ENCODE data around the gene SLC13A2. TPM values are rescaled to one million over a fixed set of nuclear protein-coding genes. Genes with fewer than 3 reads are reported as not detected.

The SLC13A2 gene
- total RNA-seq, 2 donors from 2014 or later: not detected

DNA sequence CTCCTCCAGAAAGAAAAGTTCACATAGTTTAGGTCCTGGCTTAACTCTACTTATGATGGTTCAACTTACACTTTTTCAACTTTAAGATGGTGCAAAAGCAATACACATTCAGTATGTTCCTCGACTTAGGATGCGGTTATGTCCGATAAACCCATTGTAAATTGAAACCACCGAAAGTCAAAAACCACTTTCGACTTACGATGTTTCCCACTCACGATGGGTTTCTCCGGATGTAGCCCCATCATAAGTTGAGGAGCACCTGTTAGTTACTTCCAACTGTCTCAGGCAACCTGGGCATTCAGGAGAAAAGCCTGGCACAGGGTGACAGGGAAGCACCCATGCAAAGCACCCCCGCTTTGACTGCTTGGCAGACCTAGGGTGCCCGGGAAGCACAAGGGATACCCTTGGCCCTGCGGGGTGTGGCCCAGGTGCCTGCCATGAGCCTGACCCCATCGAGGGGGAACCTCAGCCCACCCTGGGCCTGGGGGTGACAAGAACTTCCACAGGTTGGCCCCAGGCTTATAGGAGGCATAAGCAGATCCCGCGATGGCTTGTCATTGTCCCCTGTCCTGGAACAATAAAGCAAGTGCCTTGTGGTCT, 65.0 kb downstream of the SLC13A2 start:
- no peak overlapping the region for H3K9ac ChIP-seq (ENCODE audit: extremely low read depth, low read length, poor library complexity, severe bottlenecking)
- H3K4me3 ChIP-seq (ENCODE audit: low read length): no peak overlapping the region
- Mint-ChIP-seq H3K36me3 (ENCODE audit: low read depth) (no peaks in the 10 kb centered on the region), H3K27me3 (ENCODE audit: insufficient read depth) (no peaks in the 10 kb centered on the region), H3K4me3 (no peak overlapping the region), H3K27ac (no peak overlapping the region), H3K4me1 (no peaks in the 10 kb centered on the region), H3K9me3 (no peaks in the 10 kb centered on the region)
- no peaks in the 10 kb centered on the region for H3K27me3 ChIP-seq (ENCODE audit: control insufficient read depth, insufficient read depth, low read length, poor library complexity, severe bottlenecking)
- no peaks in the 10 kb centered on the region for H3K36me3 ChIP-seq (ENCODE audit: control insufficient read depth, insufficient read depth, low read length)
- WGBS, 2 experiments (ENCODE audit: insufficient coverage in 1 of 2, insufficient read length in 1 of 2): 92 to 95% methylated on average over 14 of the region's 14 CpGs
- DNase-seq: no peak
- TF ChIP-seq, protein P1, sequence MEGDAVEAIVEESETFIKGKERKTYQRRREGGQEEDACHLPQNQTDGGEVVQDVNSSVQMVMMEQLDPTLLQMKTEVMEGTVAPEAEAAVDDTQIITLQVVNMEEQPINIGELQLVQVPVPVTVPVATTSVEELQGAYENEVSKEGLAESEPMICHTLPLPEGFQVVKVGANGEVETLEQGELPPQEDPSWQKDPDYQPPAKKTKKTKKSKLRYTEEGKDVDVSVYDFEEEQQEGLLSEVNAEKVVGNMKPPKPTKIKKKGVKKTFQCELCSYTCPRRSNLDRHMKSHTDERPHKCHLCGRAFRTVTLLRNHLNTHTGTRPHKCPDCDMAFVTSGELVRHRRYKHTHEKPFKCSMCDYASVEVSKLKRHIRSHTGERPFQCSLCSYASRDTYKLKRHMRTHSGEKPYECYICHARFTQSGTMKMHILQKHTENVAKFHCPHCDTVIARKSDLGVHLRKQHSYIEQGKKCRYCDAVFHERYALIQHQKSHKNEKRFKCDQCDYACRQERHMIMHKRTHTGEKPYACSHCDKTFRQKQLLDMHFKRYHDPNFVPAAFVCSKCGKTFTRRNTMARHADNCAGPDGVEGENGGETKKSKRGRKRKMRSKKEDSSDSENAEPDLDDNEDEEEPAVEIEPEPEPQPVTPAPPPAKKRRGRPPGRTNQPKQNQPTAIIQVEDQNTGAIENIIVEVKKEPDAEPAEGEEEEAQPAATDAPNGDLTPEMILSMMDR (conservative IDR thresholded peaks at IDR 0.05): no peak
- H3K9me3 ChIP-seq (ENCODE audit: control insufficient read depth, low read length): no peaks in the 10 kb centered on the region
- H3K4me1 ChIP-seq (ENCODE audit: control insufficient read depth, insufficient read depth, low read length): no peaks in the 10 kb centered on the region
- H3K27ac ChIP-seq (ENCODE audit: low read depth, low read length): no peak overlapping the region

DNA sequence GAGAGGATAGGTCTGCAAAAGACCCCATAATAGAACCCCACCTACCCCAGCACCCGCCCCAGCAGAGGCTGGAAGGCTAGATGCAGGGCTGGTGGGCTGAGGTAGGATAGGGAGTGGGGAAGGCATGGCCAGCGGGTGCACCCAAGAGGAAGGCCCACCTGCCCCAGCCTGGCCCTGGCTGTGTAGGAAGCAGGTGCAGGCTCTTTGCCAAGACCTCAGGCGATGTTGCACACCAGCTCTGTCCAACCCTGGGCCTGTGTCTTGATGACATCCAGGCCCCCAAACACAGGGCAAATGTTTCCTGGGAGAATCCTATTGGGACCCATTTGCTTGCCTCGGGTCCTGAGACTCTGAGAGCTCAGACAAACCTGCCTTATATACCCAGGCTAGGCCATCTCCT, 66.8 kb downstream of the SLC13A2 start:
- 86 to 100% methylated on average over 2 to 3 of the region's 4 CpGs for WGBS, 2 experiments (ENCODE audit: insufficient coverage in 1 of 2, insufficient read length in 1 of 2)
- H3K9ac ChIP-seq (ENCODE audit: extremely low read depth, low read length, poor library complexity, severe bottlenecking): no peak overlapping the region
- Mint-ChIP-seq H3K36me3 (ENCODE audit: low read depth) (no peaks in the 10 kb centered on the region), H3K4me3 (no peak overlapping the region), H3K27ac (no peak overlapping the region), H3K4me1 (peaks cover 5% of the 10 kb centered on the region), H3K27me3 (ENCODE audit: insufficient read depth) (no peaks in the 10 kb centered on the region), H3K9me3 (no peaks in the 10 kb centered on the region)
- no peak overlapping the region for H3K27ac ChIP-seq (ENCODE audit: low read depth, low read length)
- H3K4me3 ChIP-seq (ENCODE audit: low read length): no peak overlapping the region
- H3K36me3 ChIP-seq (ENCODE audit: control insufficient read depth, insufficient read depth, low read length): no peaks in the 10 kb centered on the region
- no peaks in the 10 kb centered on the region for H3K4me1 ChIP-seq (ENCODE audit: control insufficient read depth, insufficient read depth, low read length)
- H3K9me3 ChIP-seq (ENCODE audit: control insufficient read depth, low read length): no peaks in the 10 kb centered on the region
- TF ChIP-seq, protein P1 (conservative IDR thresholded peaks at IDR 0.05): no peak
- DNase-seq: no peak
- H3K27me3 ChIP-seq (ENCODE audit: control insufficient read depth, insufficient read depth, low read length, poor library complexity, severe bottlenecking): no peaks in the 10 kb centered on the region

DNA sequence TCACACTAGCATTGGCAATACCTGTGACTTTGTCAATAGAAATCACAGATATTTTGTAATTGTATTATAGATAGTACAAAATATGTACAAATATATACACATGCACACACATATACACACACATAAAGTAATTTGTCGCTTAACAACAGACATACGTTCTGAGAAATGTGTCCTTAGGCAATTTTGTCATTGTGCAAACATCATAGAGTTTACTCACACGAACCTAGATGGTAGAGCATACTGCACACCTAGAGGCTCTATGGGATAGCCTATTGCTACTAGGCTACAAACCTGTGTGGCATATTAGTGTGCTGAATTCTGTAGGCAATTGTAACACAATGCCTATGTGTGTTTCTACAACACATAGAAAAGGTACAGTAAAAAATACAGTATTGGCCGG, 68.0 kb downstream of the SLC13A2 start:
- no peaks in the 10 kb centered on the region for H3K36me3 Mint-ChIP-seq (ENCODE audit: low read depth)
- H3K36me3 ChIP-seq (ENCODE audit: control insufficient read depth, insufficient read depth, low read length): no peaks in the 10 kb centered on the region
- H3K27me3 Mint-ChIP-seq (ENCODE audit: insufficient read depth): no peaks in the 10 kb centered on the region
- no peak overlapping the region for H3K27ac Mint-ChIP-seq
- TF ChIP-seq, protein P1 (conservative IDR thresholded peaks at IDR 0.05): no peak
- no peak for DNase-seq
- H3K4me1 Mint-ChIP-seq: peaks cover 7% of the 10 kb centered on the region
- H3K9me3 Mint-ChIP-seq: no peaks in the 10 kb centered on the region
- H3K27ac ChIP-seq (ENCODE audit: low read depth, low read length): no peak overlapping the region
- no peak overlapping the region for H3K4me3 ChIP-seq (ENCODE audit: low read length)
- H3K27me3 ChIP-seq (ENCODE audit: control insufficient read depth, insufficient read depth, low read length, poor library complexity, severe bottlenecking): no peaks in the 10 kb centered on the region
- H3K4me3 Mint-ChIP-seq: no peak overlapping the region
- 94 to 97% methylated on average over 3 to 4 of the region's 4 CpGs for WGBS, 2 experiments (ENCODE audit: insufficient coverage in 1 of 2, insufficient read length in 1 of 2)
- no peaks in the 10 kb centered on the region for H3K4me1 ChIP-seq (ENCODE audit: control insufficient read depth, insufficient read depth, low read length)
- H3K9ac ChIP-seq (ENCODE audit: extremely low read depth, low read length, poor library complexity, severe bottlenecking): no peak overlapping the region
- no peaks in the 10 kb centered on the region for H3K9me3 ChIP-seq (ENCODE audit: control insufficient read depth, low read length)

All from endodermal cell (in vitro differentiated cells).